IMR-90 (cell line): ENCODE results near the gene NAA80. TPM values are rescaled to one million over a fixed set of nuclear protein-coding genes. Genes with fewer than 3 reads are reported as not detected.

ENCODE experiments used
- ATAC-seq: fragments of 200-7000 bp; cut with Tn5 transposase; 2 replicates; pipeline ENCODE4 v1.9.1; 2020; ENCODE audit warnings: low read depth, mild to moderate bottlenecking, moderate library complexity
- BruUV-seq: library from RNA; stranded (reverse); fragments of 400-500 nt; replicated peaks from 2 replicates; lab custom pipeline; 2021; lab: Mats Ljungman, UMichigan
- CTCF ChIA-PET: fragments of 300-600 bp; formaldehyde crosslinking; extraction: SDS; loops from one replicate; lab custom pipeline; 2021; ENCODE audit warnings: antibody characterized with exemption; lab: Yijun Ruan, JAX
- POLR2A ChIA-PET: fragments of 300-600 bp; sonication (Branson Sonifier 250); formaldehyde crosslinking; loops from one replicate; lab custom pipeline; 2022; ENCODE audit warnings: antibody characterized with exemption; ENCODE audit not compliant: unreplicated experiment; lab: Charles Lee
- DNase-seq: peaks from one replicate; pipeline ENCODE4 v3.0.0; 2013
- H2AFZ ChIP-seq: replicated peaks from 2 replicates; pipeline ENCODE3; 2013; ENCODE audit warnings: low read length, mild to moderate bottlenecking; ENCODE audit not compliant: poor library complexity
- H2AK5ac ChIP-seq: 2 replicates; pipeline ENCODE4 v1.6.1; 2013; ENCODE audit warnings: low read depth, low read length, inconsistent platforms
- H2AK9ac ChIP-seq: replicated peaks from 2 replicates; pipeline ENCODE3; 2013; ENCODE audit warnings: mild to moderate bottlenecking, low read depth, low read length, moderate library complexity; ENCODE audit not compliant: poor library complexity
- H2BK120ac ChIP-seq: 2 replicates; pipeline ENCODE4 v1.6.1; 2013; ENCODE audit warnings: low read depth, low read length, inconsistent platforms
- H2BK15ac ChIP-seq: 3 replicates; pipeline ENCODE4 v1.6.1; 2013; ENCODE audit warnings: low read depth, low read length, inconsistent platforms
- H2BK20ac ChIP-seq: 2 replicates; pipeline ENCODE4 v1.6.1; 2013; ENCODE audit warnings: low read depth, mild to moderate bottlenecking, inconsistent platforms, low read length, moderate library complexity
- H2BK5ac ChIP-seq: 2 replicates; pipeline ENCODE4 v1.6.1; 2013; ENCODE audit warnings: mild to moderate bottlenecking, low read depth, low read length, inconsistent platforms; ENCODE audit not compliant: poor library complexity, severe bottlenecking
- H3K14ac ChIP-seq: replicated peaks from 2 replicates; pipeline ENCODE4 v1.6.1; 2013; ENCODE audit warnings: low read depth, low read length, inconsistent platforms
- H3K18ac ChIP-seq: 2 replicates; pipeline ENCODE4 v1.6.1; 2013; ENCODE audit warnings: low read depth, low read length, control low read depth
- H3K23ac ChIP-seq: 2 replicates; pipeline ENCODE4 v1.6.1; 2013; ENCODE audit warnings: low read depth, low read length, inconsistent platforms
- H3K27ac ChIP-seq: 2 replicates; pipeline ENCODE4 v1.5.1; 2013; ENCODE audit warnings: mild to moderate bottlenecking, control low read depth, low read length; ENCODE audit not compliant: insufficient read depth
- H3K27me3 ChIP-seq: 2 replicates; pipeline ENCODE4 v1.6.1; 2013; ENCODE audit warnings: low read length; ENCODE audit not compliant: control insufficient read depth, insufficient read depth
- H3K36me3 ChIP-seq: 2 replicates; pipeline ENCODE4 v1.6.1; 2013; ENCODE audit warnings: low read length, mixed read lengths; ENCODE audit not compliant: control insufficient read depth, insufficient read depth
- H3K4ac ChIP-seq: 2 replicates; pipeline ENCODE4 v1.6.1; 2013; ENCODE audit warnings: low read depth, low read length, inconsistent platforms
- H3K4me1 ChIP-seq: 2 replicates; pipeline ENCODE4 v1.6.1; 2013; ENCODE audit warnings: low read length, mixed read lengths; ENCODE audit not compliant: control insufficient read depth, insufficient read depth
- H3K4me2 ChIP-seq: 2 replicates; pipeline ENCODE4 v1.6.1; 2013; ENCODE audit warnings: low read depth, mild to moderate bottlenecking, control low read depth, low read length, moderate library complexity
- H3K4me3 ChIP-seq: 2 replicates; pipeline ENCODE4 v1.5.1; 2013; ENCODE audit warnings: low read depth, mild to moderate bottlenecking, control low read depth, low read length, moderate library complexity; ENCODE audit not compliant: insufficient read depth
- H3K56ac ChIP-seq: 2 replicates; pipeline ENCODE4 v1.6.1; 2013; ENCODE audit warnings: low read length, inconsistent platforms; ENCODE audit not compliant: insufficient read depth; ENCODE audit errors: extremely low read depth
- H3K79me1 ChIP-seq, 2 experiments: 2 replicates each; pipeline ENCODE4 v1.6.1; 2013; ENCODE audit warnings: low read length in 2 of 2, inconsistent platforms in 1 of 2, low read depth in 1 of 2
- H3K9ac ChIP-seq: 2 replicates; pipeline ENCODE4 v1.6.1; 2013; ENCODE audit warnings: low read depth, low read length, control low read depth
- H3K9me1 ChIP-seq: 2 replicates; pipeline ENCODE4 v1.6.1; 2013; ENCODE audit warnings: low read length, inconsistent platforms; ENCODE audit not compliant: insufficient read depth
- H3K9me3 ChIP-seq: 2 replicates; pipeline ENCODE4 v1.6.1; 2013; ENCODE audit warnings: low read length; ENCODE audit not compliant: control insufficient read depth, insufficient read depth
- H4K20me1 ChIP-seq: 2 replicates; pipeline ENCODE4 v1.6.1; 2013; ENCODE audit warnings: low read length, inconsistent platforms; ENCODE audit not compliant: insufficient read depth
- H4K5ac ChIP-seq: 2 replicates; pipeline ENCODE4 v1.6.1; 2013; ENCODE audit warnings: mild to moderate bottlenecking, low read depth, low read length, control low read depth
- H4K8ac ChIP-seq, 2 experiments: 2 replicates each; pipeline ENCODE4 v1.6.1; 2013; ENCODE audit warnings: low read depth in 2 of 2, low read length in 2 of 2, control low read depth in 1 of 2, inconsistent platforms in 1 of 2
- H4K91ac ChIP-seq: 2 replicates; pipeline ENCODE4 v1.6.1; 2013; ENCODE audit warnings: low read depth, low read length, inconsistent platforms; ENCODE audit not compliant: insufficient read depth
- BHLHE40 ChIP-seq: fragments of 150-350 bp; IDR thresholded peaks from 2 replicates; pipeline ENCODE4 v1.6.1; 2016; ENCODE audit warnings: mild to moderate bottlenecking, low read depth, low read length
- CEBPB ChIP-seq: IDR thresholded peaks from 2 replicates; pipeline ENCODE4 v1.6.1; 2012; ENCODE audit warnings: low read depth, low read length, improper control_type of control experiment
- CHD1 ChIP-seq: IDR thresholded peaks from 2 replicates; pipeline ENCODE4 v1.6.1; 2012; ENCODE audit warnings: low read depth, low read length, improper control_type of control experiment
- FOS ChIP-seq: fragments of 150-350 bp; IDR thresholded peaks from 2 replicates; pipeline ENCODE4 v1.6.1; 2016; ENCODE audit warnings: low read depth, low read length
- MAFK ChIP-seq: IDR thresholded peaks from 2 replicates; pipeline ENCODE4 v1.6.1; 2012; ENCODE audit warnings: low read depth, low read length, improper control_type of control experiment
- MAZ ChIP-seq: IDR thresholded peaks from 2 replicates; pipeline ENCODE4 v1.6.1; 2012; ENCODE audit warnings: low read depth, mild to moderate bottlenecking, low read length, improper control_type of control experiment, moderate library complexity, borderline replicate concordance
- MXI1 ChIP-seq: IDR thresholded peaks from 2 replicates; pipeline ENCODE4 v1.6.1; 2012; ENCODE audit warnings: low read depth, mild to moderate bottlenecking, low read length, moderate library complexity, borderline replicate concordance
- RAD21 ChIP-seq: IDR thresholded peaks from 2 replicates; pipeline ENCODE4 v1.6.1; 2012; ENCODE audit warnings: low read length, improper control_type of control experiment
- RCOR1 ChIP-seq: IDR thresholded peaks from 2 replicates; pipeline ENCODE4 v1.6.1; 2012; ENCODE audit warnings: mild to moderate bottlenecking, low read length, improper control_type of control experiment; ENCODE audit not compliant: insufficient replicate concordance
- RFX5 ChIP-seq: IDR thresholded peaks from 2 replicates; pipeline ENCODE4 v1.8.0; 2012; ENCODE audit warnings: low read depth, mild to moderate bottlenecking, low read length, moderate library complexity
- SMC3 ChIP-seq: fragments of 150-350 bp; IDR thresholded peaks from 2 replicates; pipeline ENCODE4 v1.6.1; 2016; ENCODE audit warnings: low read depth, mild to moderate bottlenecking, antibody characterized with exemption, low read length, moderate library complexity
- WGBS, 2 experiments: methylation state at CpG; one replicate each; pipeline versions ENCODE4 v1.1.5 to v1.1.7; 2013; ENCODE audit warnings: missing lambda C conversion rate in 2 of 2; ENCODE audit not compliant: insufficient read length in 1 of 2; ENCODE audit errors: extremely low coverage in 2 of 2; 5-methylcytosine and 5-hydroxymethylcytosine counted together
- dilution Hi-C: fragments of 300-500 bp; cut with HindIII; formaldehyde crosslinking; loops from one replicate; pipeline ENCODE4 v1.14.3; 2018; ENCODE audit warnings: low sequenced_read_pairs; ENCODE audit not compliant: unreplicated experiment
- in situ Hi-C: fragments of 300-500 bp; cut with MboI; formaldehyde crosslinking; loops from 3 replicates; pipeline ENCODE4 v1.14.3; 2019; ENCODE audit warnings: low sequenced_read_pairs, inconsistent platforms, mixed read lengths
- intact Hi-C: fragments of 100-400 bp; cut with micrococcal nuclease; formaldehyde crosslinking; loops from 2 replicates; pipeline ENCODE4 v1.10.0; 2022
- polyA plus RNA-seq, 3 experiments: library from polyadenylated mRNA; depleted of rRNA; stranded (reverse); fragments of >200 nt; gene quantifications; 2 replicates each; pipeline ENCODE4 v1.2.3, GENCODE V29; 2012; ENCODE audit warnings: low replicate concordance in 1 of 3
- total RNA-seq: library from RNA; depleted of rRNA; stranded (reverse); fragments of >200 nt; gene quantifications from 2 replicates; pipeline ENCODE4 v1.2.3, GENCODE V29; 2012
- TF ChIP-seq, protein P1 (sequence below): conservative IDR thresholded peaks from 2 replicates; pipeline ENCODE4 v1.5.1; 2012; ENCODE audit warnings: mild to moderate bottlenecking, low read depth, low read length, improper control_type of control experiment

Gene NAA80
- total and polyA plus RNA-seq, 2 of the 4 experiments (the other 2 are of a cell fraction), result 5.0 to 14.4 TPM

DNA sequence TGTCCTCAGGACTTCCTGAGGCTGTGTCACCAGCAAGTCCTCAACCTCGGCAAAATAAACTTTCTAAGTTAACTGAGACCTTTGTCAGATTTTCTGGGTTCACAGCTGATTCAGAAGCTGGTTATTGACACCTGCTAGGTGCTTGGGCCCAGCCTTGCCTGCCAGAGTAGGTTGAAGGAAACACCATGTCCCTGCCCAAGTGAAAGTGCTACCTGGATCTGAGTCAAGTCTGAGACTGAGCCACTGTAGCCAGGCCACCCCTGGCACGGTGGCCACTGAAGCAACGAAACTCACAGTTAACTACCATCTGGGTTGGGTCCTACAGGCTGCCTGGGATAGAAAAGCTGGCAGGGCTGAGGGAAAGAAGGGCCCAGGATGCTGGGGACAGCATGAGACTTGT, 15.1 kb upstream of the NAA80 start:
- TF ChIP-seq, protein P1, sequence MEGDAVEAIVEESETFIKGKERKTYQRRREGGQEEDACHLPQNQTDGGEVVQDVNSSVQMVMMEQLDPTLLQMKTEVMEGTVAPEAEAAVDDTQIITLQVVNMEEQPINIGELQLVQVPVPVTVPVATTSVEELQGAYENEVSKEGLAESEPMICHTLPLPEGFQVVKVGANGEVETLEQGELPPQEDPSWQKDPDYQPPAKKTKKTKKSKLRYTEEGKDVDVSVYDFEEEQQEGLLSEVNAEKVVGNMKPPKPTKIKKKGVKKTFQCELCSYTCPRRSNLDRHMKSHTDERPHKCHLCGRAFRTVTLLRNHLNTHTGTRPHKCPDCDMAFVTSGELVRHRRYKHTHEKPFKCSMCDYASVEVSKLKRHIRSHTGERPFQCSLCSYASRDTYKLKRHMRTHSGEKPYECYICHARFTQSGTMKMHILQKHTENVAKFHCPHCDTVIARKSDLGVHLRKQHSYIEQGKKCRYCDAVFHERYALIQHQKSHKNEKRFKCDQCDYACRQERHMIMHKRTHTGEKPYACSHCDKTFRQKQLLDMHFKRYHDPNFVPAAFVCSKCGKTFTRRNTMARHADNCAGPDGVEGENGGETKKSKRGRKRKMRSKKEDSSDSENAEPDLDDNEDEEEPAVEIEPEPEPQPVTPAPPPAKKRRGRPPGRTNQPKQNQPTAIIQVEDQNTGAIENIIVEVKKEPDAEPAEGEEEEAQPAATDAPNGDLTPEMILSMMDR, result no peak
- TF ChIP-seq MAZ (no peak), SMC3 (no peak), MXI1 (no peak), RFX5 (no peak), CHD1 (no peak), RAD21 (no peak), RCOR1 (no peak), CEBPB (no peak), FOS (no peak), MAFK (no peak), BHLHE40 (no peak)
- Histone ChIP-seq H3K18ac (no peak overlapping the region), H4K20me1 (0 out of 2 replicates have a peak, but pooled peaks cover 13% of the 10 kb centered on the region), H2AK9ac (no peak overlapping the region), H3K4me2 (no peak overlapping the region), H2AFZ (no peak overlapping the region), H2BK120ac (no peak overlapping the region), H3K36me3 (peaks cover 33% of the 10 kb centered on the region), H4K5ac (no peak overlapping the region), H3K27me3 (no peaks in the 10 kb centered on the region), H3K9ac (no peak overlapping the region), H3K27ac (no peak overlapping the region), H3K14ac (no peak overlapping the region), H3K79me1 (peaks cover 13 to 36% of the 10 kb centered on the region in 2 experiments), H4K8ac (no peak overlapping the region), H3K9me3 (peaks cover 2% of the 10 kb centered on the region; the same call in 1 of the 2 replicates), H4K91ac (no peak overlapping the region), H2BK20ac (no peak overlapping the region), H3K4me3 (no peak overlapping the region), H2BK15ac (no peak overlapping the region), H2BK5ac (no peak overlapping the region), H3K56ac (no peak overlapping the region), H3K4me1 (peaks cover 6% of the 10 kb centered on the region; the same call in 1 of the 2 replicates), H2AK5ac (no peak overlapping the region), H3K4ac (no peak overlapping the region), H3K9me1 (peaks cover 18% of the 10 kb centered on the region), H3K23ac (no peak overlapping the region)
- ChIA-PET CTCF (no interaction called here), POLR2A (no interaction called here)
- 89% methylated on average over 3 of the region's 3 CpGs; no CpG with 5 or more reads in 1 of the 2 experiments for WGBS, 2 experiments
- dilution Hi-C loops (no loop called here), intact Hi-C loops (no loop called here), in situ Hi-C loops (no loop called here)
- no TSS peak for BruUV-seq
- DNase-seq (no peak), ATAC-seq (no peak)
